Immature natural killer cell (primary cell): ENCODE measurements around the gene MAPK8IP3. TPM values are rescaled to one million over a fixed set of nuclear protein-coding genes. Genes with fewer than 3 reads are reported as not detected.
"Not testable (repeated sequence)": the region's sequence is repeated elsewhere in the genome, so short reads cannot be mapped to it uniquely, and the experiment has no call there.

Source experiments
- DNase-seq, 3 donors: peaks; one replicate each; pipeline ENCODE4 v3.0.0; 2022; ENCODE audit warnings: mixed read lengths in 1 of 3
- H3K27ac Mint-ChIP-seq, 6 donors: one replicate each; pipeline ENCODE4 v1.8.0; 2020; ENCODE audit warnings: mixed read lengths in 6 of 6, mild to moderate bottlenecking in 5 of 6, inconsistent platforms in 4 of 6, moderate library complexity in 3 of 6
- H3K27me3 Mint-ChIP-seq, 3 donors: one replicate each; pipeline ENCODE4 v1.8.0; 2020 to 2021; ENCODE audit warnings: low read depth in 3 of 3, mild to moderate bottlenecking in 3 of 3, mixed read lengths in 3 of 3, moderate library complexity in 3 of 3, inconsistent platforms in 1 of 3
- H3K36me3 Mint-ChIP-seq, 3 donors: one replicate each; pipeline ENCODE4 v1.8.0; 2020; ENCODE audit warnings: mixed read lengths in 3 of 3, inconsistent platforms in 2 of 3, mild to moderate bottlenecking in 2 of 3
- H3K4me1 Mint-ChIP-seq, 2 donors: one replicate each; pipeline ENCODE4 v1.8.0; 2020; ENCODE audit warnings: inconsistent platforms in 2 of 2, mild to moderate bottlenecking in 2 of 2, mixed read lengths in 2 of 2, moderate library complexity in 1 of 2
- H3K4me3 Mint-ChIP-seq, 5 donors: one replicate each; pipeline ENCODE4 v1.8.0; 2020; ENCODE audit warnings: mild to moderate bottlenecking in 5 of 5, mixed read lengths in 5 of 5, inconsistent platforms in 3 of 5, moderate library complexity in 3 of 5
- H3K9me3 Mint-ChIP-seq, 6 donors: one replicate each; pipeline ENCODE4 v1.8.0; 2020; ENCODE audit warnings: mild to moderate bottlenecking in 6 of 6, mixed read lengths in 6 of 6, inconsistent platforms in 4 of 6, moderate library complexity in 3 of 6
- polyA plus RNA-seq, 3 donors: library from polyadenylated mRNA; unstranded; fragments of 300-500 nt; fragmentation: Illumina TruSeq; gene quantifications; one replicate each; pipeline ENCODE4 v1.2.3, GENCODE V29; 2021

The MAPK8IP3 gene
- polyA plus RNA-seq, 3 donors from 2014 or later = 0.55 to 3.8 (median 0.57) TPM

DNA sequence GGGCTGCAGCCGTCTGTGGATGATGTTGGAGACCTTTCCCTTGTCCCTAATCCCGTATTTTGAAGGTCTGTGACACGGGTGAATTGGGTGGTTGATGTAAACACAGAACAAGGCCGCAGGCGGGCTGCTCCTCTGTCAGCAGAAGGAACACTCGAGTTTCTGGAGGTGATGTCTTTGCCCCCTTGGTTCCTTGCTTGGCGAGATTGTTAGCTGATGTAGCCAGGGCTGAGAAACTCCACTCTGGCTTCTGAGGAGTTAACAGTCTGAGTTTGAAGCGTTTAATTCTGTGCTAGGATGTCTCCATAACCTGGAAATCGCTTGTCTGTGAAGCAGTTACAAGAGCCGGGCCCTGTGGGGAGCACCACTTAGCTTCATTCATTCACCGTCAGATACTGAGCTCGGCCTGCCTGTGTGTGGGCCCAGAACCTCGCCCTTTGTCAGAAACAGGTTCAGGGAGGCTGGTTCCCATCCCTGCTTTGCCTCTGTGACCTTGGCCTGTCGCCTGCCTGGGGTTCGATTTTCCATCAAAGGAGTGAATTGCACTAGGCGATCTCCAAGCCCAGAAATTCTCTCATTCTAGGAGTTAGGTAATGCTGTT, 1.3 kb downstream of the MAPK8IP3 start:
- H3K9me3 Mint-ChIP-seq = peaks cover 0 to 1% (median 0%) of the 10 kb centered on the region in 6 donors
- DNase-seq = peak in 2 of 3 donors; percentile 12 to 13
- peak overlapping the region; percentile 84 to 89 (median 87) for H3K4me3 Mint-ChIP-seq
- peaks cover 6 to 20% (median 15%) of the 10 kb centered on the region in 3 donors for H3K27me3 Mint-ChIP-seq
- H3K36me3 Mint-ChIP-seq = no peaks in the 10 kb centered on the region
- H3K27ac Mint-ChIP-seq = peak overlapping the region; percentile 82 to 93 (median 88)
- H3K4me1 Mint-ChIP-seq = peaks cover 41 to 47% of the 10 kb centered on the region in 2 donors

- H3K4me3 Mint-ChIP-seq = peak overlapping the region; percentile 84 to 89 (median 87)
- no peaks in the 10 kb centered on the region for H3K36me3 Mint-ChIP-seq
- H3K9me3 Mint-ChIP-seq = peaks cover 0 to 1% (median 0%) of the 10 kb centered on the region in 6 donors
- peak overlapping the region; percentile 82 to 93 (median 88) for H3K27ac Mint-ChIP-seq
- peak; percentile 22 to 45 (median 38) for DNase-seq
- H3K27me3 Mint-ChIP-seq = peaks cover 6 to 20% (median 15%) of the 10 kb centered on the region in 3 donors
- H3K4me1 Mint-ChIP-seq = peaks cover 46 to 50% of the 10 kb centered on the region in 2 donors
Observed at GRCh38 chr16:1708083-1708767, 2.2 kb downstream of the MAPK8IP3 start.

DNA sequence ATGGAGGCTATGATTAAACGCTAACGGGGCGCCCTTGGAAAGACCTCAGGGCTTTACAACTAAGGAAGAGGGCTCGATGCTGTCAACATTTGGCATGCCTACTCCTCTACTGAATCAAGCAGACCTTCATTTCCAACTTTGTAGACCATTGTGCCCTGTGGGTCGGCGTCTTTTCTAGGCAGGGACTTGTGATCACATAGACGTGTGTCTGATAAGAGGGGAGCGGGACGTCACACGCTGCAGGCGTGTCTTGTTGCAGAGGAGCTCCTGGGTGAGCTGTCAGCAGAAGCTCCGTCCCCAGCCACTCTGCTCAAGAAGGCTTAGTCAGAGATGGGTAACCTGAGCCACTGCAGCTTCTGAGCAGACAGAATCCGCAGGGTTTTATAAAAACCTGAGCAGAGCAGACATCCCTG, 2.8 kb downstream of the MAPK8IP3 start:
- Mint-ChIP-seq H3K27ac (peak overlapping the region; percentile 62 to 89 (median 84)), H3K4me3 (peak overlapping the region; percentile 70 to 89 (median 87)), H3K36me3 (no peaks in the 10 kb centered on the region), H3K9me3 (peaks cover 0 to 1% (median 0%) of the 10 kb centered on the region in 6 donors), H3K27me3 (peaks cover 6 to 20% (median 15%) of the 10 kb centered on the region in 3 donors), H3K4me1 (peaks cover 51 to 55% of the 10 kb centered on the region in 2 donors)
- no peak for DNase-seq

DNA sequence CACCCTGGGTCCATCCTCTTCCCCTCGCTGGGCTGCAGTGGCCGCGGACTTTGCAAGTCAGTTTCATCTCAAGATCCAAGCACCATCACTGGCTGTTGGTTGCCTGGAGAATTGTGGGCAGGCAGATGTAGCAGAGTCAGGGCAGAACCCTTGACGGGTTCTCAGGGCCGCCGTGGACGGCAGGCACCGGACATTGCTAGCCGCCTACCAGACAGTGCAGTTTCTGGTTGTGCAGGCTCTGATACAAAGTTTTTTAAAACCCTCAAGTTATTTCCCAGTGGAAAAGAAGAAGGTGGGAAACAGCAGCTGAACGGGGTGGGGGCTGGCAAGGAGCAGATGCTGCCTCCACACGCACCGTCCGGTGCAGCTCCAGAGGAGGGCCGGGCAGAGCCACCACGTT, 3.4 kb downstream of the MAPK8IP3 start:
- peaks cover 0 to 1% (median 0%) of the 10 kb centered on the region in 6 donors for H3K9me3 Mint-ChIP-seq
- H3K27ac Mint-ChIP-seq = peak overlapping the region in 3 of 6 donors; percentile 57 to 86 (median 82)
- H3K4me1 Mint-ChIP-seq = peaks cover 53 to 57% of the 10 kb centered on the region in 2 donors
- H3K4me3 Mint-ChIP-seq = peak overlapping the region in 1 of 5 donors; percentile 38
- no peak for DNase-seq
- H3K36me3 Mint-ChIP-seq = no peaks in the 10 kb centered on the region
- peaks cover 6 to 19% (median 15%) of the 10 kb centered on the region in 3 donors for H3K27me3 Mint-ChIP-seq

DNA sequence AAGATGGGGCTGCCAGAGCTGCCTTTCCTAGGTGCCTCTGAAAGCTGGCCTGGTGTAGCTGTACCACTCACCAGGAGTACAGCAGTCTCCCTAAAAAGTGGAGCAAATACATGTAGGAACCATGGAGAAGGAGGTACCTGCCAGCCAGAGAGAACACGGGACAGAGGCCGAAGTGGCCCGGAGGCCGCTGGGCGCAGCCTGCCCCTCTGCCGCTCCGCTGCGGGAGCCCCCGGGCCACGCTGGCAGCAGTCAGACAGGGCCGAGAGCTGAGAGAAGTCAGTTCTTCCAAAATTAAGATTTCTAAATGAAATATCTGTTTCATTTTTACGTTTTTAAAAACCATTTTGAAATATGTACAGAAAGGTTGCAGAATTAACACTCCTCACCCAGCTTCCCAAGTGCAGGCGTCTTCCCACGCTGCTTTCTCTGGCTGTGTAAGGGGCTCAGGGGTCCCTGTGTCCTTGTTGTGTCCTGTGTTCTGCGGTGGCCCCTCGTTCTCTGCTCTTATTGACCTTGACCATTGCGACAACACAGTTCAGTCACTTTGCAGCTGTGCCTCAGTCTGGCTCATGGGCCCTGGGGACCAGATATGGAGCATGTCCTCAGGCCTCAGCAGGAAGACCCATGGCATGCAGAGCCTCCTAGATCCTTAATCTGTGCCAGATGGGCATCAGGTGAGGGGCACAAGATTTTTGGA, 5.0 kb downstream of the MAPK8IP3 start:
- H3K36me3 Mint-ChIP-seq = no peaks in the 10 kb centered on the region
- peak overlapping the region in 2 of 6 donors; percentile 34 to 69 for H3K27ac Mint-ChIP-seq
- no peaks in the 10 kb centered on the region for H3K9me3 Mint-ChIP-seq
- peaks cover 0 to 11% (median 8%) of the 10 kb centered on the region in 3 donors for H3K27me3 Mint-ChIP-seq
- no peak for DNase-seq
- no peak overlapping the region for H3K4me3 Mint-ChIP-seq
- H3K4me1 Mint-ChIP-seq = peaks cover 50 to 63% of the 10 kb centered on the region in 2 donors

- DNase-seq = no peak
- Mint-ChIP-seq H3K9me3 (no peaks in the 10 kb centered on the region), H3K27ac (no peak overlapping the region), H3K4me1 (peaks cover 40 to 52% of the 10 kb centered on the region in 2 donors), H3K27me3 (peaks cover 0 to 1% (median 0%) of the 10 kb centered on the region in 3 donors), H3K4me3 (no peak overlapping the region), H3K36me3 (no peaks in the 10 kb centered on the region)
Observed at GRCh38 chr16:1712791-1713261, 6.8 kb downstream of the MAPK8IP3 start.

DNA sequence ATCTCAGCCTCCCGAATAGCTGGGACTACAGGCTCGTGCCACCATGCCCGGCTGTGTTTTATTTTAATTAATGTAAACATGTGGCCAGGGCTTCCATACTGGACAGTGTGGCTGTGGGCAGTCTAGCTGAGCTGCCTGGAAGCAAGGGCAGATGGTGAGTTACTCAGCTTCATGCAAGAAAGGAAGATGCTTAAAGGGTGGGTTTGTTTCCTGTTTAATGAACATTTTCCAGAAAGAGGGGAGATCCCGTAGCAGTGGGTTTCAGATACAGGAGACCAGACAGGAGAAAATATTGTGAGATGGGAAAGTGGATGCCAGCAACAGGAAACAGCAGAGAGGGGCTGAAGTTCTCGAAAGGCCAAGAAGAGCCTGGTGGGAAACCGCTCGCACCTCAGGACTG, 7.3 kb downstream of the MAPK8IP3 start:
- H3K4me1 Mint-ChIP-seq = peaks cover 35 to 47% of the 10 kb centered on the region in 2 donors
- H3K36me3 Mint-ChIP-seq = no peaks in the 10 kb centered on the region
- H3K4me3 Mint-ChIP-seq = no peak overlapping the region
- no peaks in the 10 kb centered on the region for H3K9me3 Mint-ChIP-seq
- no peak for DNase-seq
- H3K27ac Mint-ChIP-seq = peak overlapping the region in 2 of 6 donors; percentile 29 to 70
- no peaks in the 10 kb centered on the region for H3K27me3 Mint-ChIP-seq

- Mint-ChIP-seq H3K27ac (no peak overlapping the region), H3K27me3 (no peaks in the 10 kb centered on the region), H3K4me3 (no peak overlapping the region), H3K4me1 (peaks cover 34 to 46% of the 10 kb centered on the region in 2 donors), H3K9me3 (no peaks in the 10 kb centered on the region), H3K36me3 (no peaks in the 10 kb centered on the region)
- no peak for DNase-seq
Observed at GRCh38 chr16:1713933-1714332, 7.9 kb downstream of the MAPK8IP3 start.

DNA sequence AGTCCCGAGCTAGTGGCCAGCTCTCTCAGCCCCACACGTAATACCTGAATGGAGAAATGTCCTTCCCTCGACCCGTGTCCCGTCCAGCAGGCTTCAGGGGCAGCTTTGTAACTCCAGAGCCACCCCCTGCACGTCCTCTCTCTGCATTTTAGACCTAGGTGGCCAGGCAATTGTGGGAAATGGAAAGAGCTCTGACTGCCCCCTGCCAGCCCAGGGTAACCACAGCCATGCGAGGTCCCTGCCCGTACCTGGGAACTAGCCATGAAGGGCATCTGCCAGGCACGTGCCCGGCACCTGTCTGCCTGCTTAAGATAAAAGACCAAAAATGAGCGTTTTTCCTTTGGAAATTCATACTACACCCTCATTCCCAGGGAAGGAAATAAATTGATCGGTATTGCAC, 9.2 kb downstream of the MAPK8IP3 start:
- H3K27ac Mint-ChIP-seq = no peak overlapping the region
- no peaks in the 10 kb centered on the region for H3K27me3 Mint-ChIP-seq
- DNase-seq = no peak
- no peak overlapping the region for H3K4me3 Mint-ChIP-seq
- H3K9me3 Mint-ChIP-seq = no peaks in the 10 kb centered on the region
- peaks cover 39 to 48% of the 10 kb centered on the region in 2 donors for H3K4me1 Mint-ChIP-seq
- H3K36me3 Mint-ChIP-seq = no peaks in the 10 kb centered on the region

GRCh38 chr16:1718236-1718635, 12.2 kb downstream of the MAPK8IP3 start:
- not testable (repeated sequence) for DNase-seq, H3K27me3 Mint-ChIP-seq, H3K36me3 Mint-ChIP-seq, H3K9me3 Mint-ChIP-seq, H3K4me3 Mint-ChIP-seq
- Mint-ChIP-seq H3K4me1 (peaks cover 54 to 62% of the 10 kb centered on the region in 2 donors), H3K27ac (peak overlapping the region in 1 of 6 donors; percentile 79)

GRCh38 chr16:1719559-1720229, 13.7 kb downstream of the MAPK8IP3 start:
- DNase-seq = peak in 1 of 3 donors; percentile 10
- not testable (repeated sequence) for H3K9me3 Mint-ChIP-seq, H3K36me3 Mint-ChIP-seq, H3K27me3 Mint-ChIP-seq
- Mint-ChIP-seq H3K27ac (peak overlapping the region; percentile 46 to 81 (median 80)), H3K4me1 (peaks cover 50 to 55% of the 10 kb centered on the region in 2 donors), H3K4me3 (peak overlapping the region; percentile 47 to 65 (median 57))

- Mint-ChIP-seq H3K27me3 (peaks cover 0 to 2% (median 2%) of the 10 kb centered on the region in 3 donors), H3K36me3 (no peaks in the 10 kb centered on the region), H3K27ac (peak overlapping the region in 5 of 6 donors; percentile 16 to 95 (median 82))
Observed at GRCh38 chr16:1721372-1721771, 15.4 kb downstream of the MAPK8IP3 start.

More at GRCh38 chr16:1721372-1721771, 15.4 kb downstream of the MAPK8IP3 start:
- peak overlapping the region in 1 of 5 donors; percentile 32 for H3K4me3 Mint-ChIP-seq
- no peaks in the 10 kb centered on the region for H3K9me3 Mint-ChIP-seq
- peaks cover 47 to 49% of the 10 kb centered on the region in 2 donors for H3K4me1 Mint-ChIP-seq
- no peak for DNase-seq
